Measurements from ENCODE around the gene CDH4. TPM values are rescaled to one million over a fixed set of nuclear protein-coding genes. Genes with fewer than 3 reads are reported as not detected.

CDH4 gene
- total RNA-seq, 2 experiments from 2014 or later: 0.06 to 0.08 TPM

- H3K27ac Mint-ChIP-seq: no peak overlapping the region
- no peak for DNase-seq
- no peaks in the 10 kb centered on the region for H3K27me3 Mint-ChIP-seq
- no peaks in the 10 kb centered on the region for H3K36me3 Mint-ChIP-seq
- no peak overlapping the region for H3K4me3 Mint-ChIP-seq
- no peaks in the 10 kb centered on the region for H3K4me1 Mint-ChIP-seq
- peaks cover 5% of the 10 kb centered on the region for H3K9me3 Mint-ChIP-seq
Measured at GRCh38 chr20:61285691-61286090, 33.6 kb downstream of the CDH4 start.

GRCh38 chr20:61287583-61288275 is 35.7 kb downstream of the CDH4 start:
- Mint-ChIP-seq H3K4me3 (no peak overlapping the region), H3K27me3 (no peaks in the 10 kb centered on the region), H3K9me3 (peaks cover 1% of the 10 kb centered on the region), H3K36me3 (no peaks in the 10 kb centered on the region), H3K4me1 (no peaks in the 10 kb centered on the region), H3K27ac (no peak overlapping the region)
- DNase-seq: no peak

- no peak for DNase-seq
- H3K27ac Mint-ChIP-seq: no peak overlapping the region
- H3K9me3 Mint-ChIP-seq: peaks cover 1% of the 10 kb centered on the region
- no peak overlapping the region for H3K4me3 Mint-ChIP-seq
- H3K27me3 Mint-ChIP-seq: no peaks in the 10 kb centered on the region
- H3K4me1 Mint-ChIP-seq: no peaks in the 10 kb centered on the region
- H3K36me3 Mint-ChIP-seq: no peaks in the 10 kb centered on the region
Measured at GRCh38 chr20:61288331-61288784, 36.3 kb downstream of the CDH4 start.

- no peak for DNase-seq
- H3K27me3 Mint-ChIP-seq: no peaks in the 10 kb centered on the region
- no peak overlapping the region for H3K4me3 Mint-ChIP-seq
- no peak overlapping the region for H3K27ac Mint-ChIP-seq
- H3K36me3 Mint-ChIP-seq: no peaks in the 10 kb centered on the region
- H3K9me3 Mint-ChIP-seq: no peaks in the 10 kb centered on the region
- no peaks in the 10 kb centered on the region for H3K4me1 Mint-ChIP-seq
Measured at GRCh38 chr20:61289166-61289565, 37.1 kb downstream of the CDH4 start.

- no peak overlapping the region for H3K27ac Mint-ChIP-seq
- H3K4me3 Mint-ChIP-seq: no peak overlapping the region
- no peaks in the 10 kb centered on the region for H3K9me3 Mint-ChIP-seq
- DNase-seq: no peak
- no peaks in the 10 kb centered on the region for H3K27me3 Mint-ChIP-seq
- no peaks in the 10 kb centered on the region for H3K4me1 Mint-ChIP-seq
- H3K36me3 Mint-ChIP-seq: no peaks in the 10 kb centered on the region
Measured at GRCh38 chr20:61290721-61291120, 38.7 kb downstream of the CDH4 start.

GRCh38 chr20:61291166-61291829 is 39.2 kb downstream of the CDH4 start:
- H3K4me3 Mint-ChIP-seq: no peak overlapping the region
- DNase-seq: no peak
- H3K4me1 Mint-ChIP-seq: no peaks in the 10 kb centered on the region
- no peak overlapping the region for H3K27ac Mint-ChIP-seq
- no peaks in the 10 kb centered on the region for H3K9me3 Mint-ChIP-seq
- no peaks in the 10 kb centered on the region for H3K27me3 Mint-ChIP-seq
- no peaks in the 10 kb centered on the region for H3K36me3 Mint-ChIP-seq

GRCh38 chr20:61292391-61292790 is 40.3 kb downstream of the CDH4 start:
- DNase-seq: no peak
- Mint-ChIP-seq H3K9me3 (no peaks in the 10 kb centered on the region), H3K4me1 (no peaks in the 10 kb centered on the region), H3K4me3 (no peak overlapping the region), H3K27me3 (no peaks in the 10 kb centered on the region), H3K27ac (no peak overlapping the region), H3K36me3 (no peaks in the 10 kb centered on the region)

- H3K9me3 Mint-ChIP-seq: no peaks in the 10 kb centered on the region
- no peak overlapping the region for H3K27ac Mint-ChIP-seq
- H3K4me3 Mint-ChIP-seq: no peak overlapping the region
- no peaks in the 10 kb centered on the region for H3K27me3 Mint-ChIP-seq
- no peak for DNase-seq
- H3K4me1 Mint-ChIP-seq: no peaks in the 10 kb centered on the region
- H3K36me3 Mint-ChIP-seq: no peaks in the 10 kb centered on the region
Measured at GRCh38 chr20:61292821-61293612, 41.0 kb downstream of the CDH4 start.

GRCh38 chr20:61293951-61294350 is 41.9 kb downstream of the CDH4 start:
- H3K27me3 Mint-ChIP-seq: no peaks in the 10 kb centered on the region
- no peak overlapping the region for H3K27ac Mint-ChIP-seq
- DNase-seq: no peak
- H3K9me3 Mint-ChIP-seq: no peaks in the 10 kb centered on the region
- H3K36me3 Mint-ChIP-seq: no peaks in the 10 kb centered on the region
- no peaks in the 10 kb centered on the region for H3K4me1 Mint-ChIP-seq
- H3K4me3 Mint-ChIP-seq: no peak overlapping the region

- no peaks in the 10 kb centered on the region for H3K9me3 Mint-ChIP-seq
- DNase-seq: no peak
- H3K27ac Mint-ChIP-seq: no peak overlapping the region
- no peak overlapping the region for H3K4me3 Mint-ChIP-seq
- no peaks in the 10 kb centered on the region for H3K27me3 Mint-ChIP-seq
- no peaks in the 10 kb centered on the region for H3K36me3 Mint-ChIP-seq
- no peaks in the 10 kb centered on the region for H3K4me1 Mint-ChIP-seq
Measured at GRCh38 chr20:61295249-61295648, 43.2 kb downstream of the CDH4 start.

- no peaks in the 10 kb centered on the region for H3K36me3 Mint-ChIP-seq
- no peaks in the 10 kb centered on the region for H3K27me3 Mint-ChIP-seq
- no peak overlapping the region for H3K27ac Mint-ChIP-seq
Measured at GRCh38 chr20:61295682-61296628, 43.9 kb downstream of the CDH4 start.

GRCh38 chr20:61296629-61297019 is 44.6 kb downstream of the CDH4 start:
- no peaks in the 10 kb centered on the region for H3K9me3 Mint-ChIP-seq
- H3K27me3 Mint-ChIP-seq: no peaks in the 10 kb centered on the region
- no peak overlapping the region for H3K27ac Mint-ChIP-seq
- no peaks in the 10 kb centered on the region for H3K36me3 Mint-ChIP-seq
- DNase-seq: no peak
- H3K4me1 Mint-ChIP-seq: no peaks in the 10 kb centered on the region
- no peak overlapping the region for H3K4me3 Mint-ChIP-seq

More at GRCh38 chr20:61295682-61296628, 43.9 kb downstream of the CDH4 start:
- Mint-ChIP-seq H3K4me1 (no peaks in the 10 kb centered on the region), H3K4me3 (no peak overlapping the region), H3K9me3 (no peaks in the 10 kb centered on the region)
- DNase-seq: no peak

- Mint-ChIP-seq H3K4me1 (no peaks in the 10 kb centered on the region), H3K36me3 (no peaks in the 10 kb centered on the region), H3K4me3 (no peak overlapping the region), H3K27ac (no peak overlapping the region), H3K27me3 (no peaks in the 10 kb centered on the region), H3K9me3 (no peaks in the 10 kb centered on the region)
- no peak for DNase-seq
Measured at GRCh38 chr20:61297491-61297890, 45.4 kb downstream of the CDH4 start.

GRCh38 chr20:61297986-61298385 is 45.9 kb downstream of the CDH4 start:
- no peaks in the 10 kb centered on the region for H3K36me3 Mint-ChIP-seq
- no peaks in the 10 kb centered on the region for H3K9me3 Mint-ChIP-seq
- DNase-seq: no peak
- no peak overlapping the region for H3K27ac Mint-ChIP-seq
- H3K4me3 Mint-ChIP-seq: no peak overlapping the region
- no peaks in the 10 kb centered on the region for H3K4me1 Mint-ChIP-seq
- H3K27me3 Mint-ChIP-seq: no peaks in the 10 kb centered on the region

Data from activated naive CD8-positive, alpha-beta T cell treated with anti-CD3 and anti-CD28 coated beads for 36 hours (primary cell).